Heart right ventricle (tissue), 16 donors: ENCODE data around the gene PREX1. TPM values are rescaled to one million over a fixed set of nuclear protein-coding genes. Genes with fewer than 3 reads are reported as not detected.

ENCODE experiments used
- ATAC-seq, 8 donors: fragments of 200-7000 bp; cut with Tn5 transposase; one replicate each; pipeline ENCODE4 v1.9.1; 2020; ENCODE audit warnings: mild to moderate bottlenecking in 8 of 8, moderate library complexity in 8 of 8, moderate number of reproducible peaks in 1 of 8
- DNase-seq, 2 donors: peaks; one replicate each; pipeline ENCODE4 v3.0.0-alpha.2; 2020
- H3K27ac ChIP-seq, 10 donors: fragments of 200-600 bp; sonication (generic) in 2 of 10; one replicate each; pipeline versions ENCODE4 v1.5.0 to v1.8.0; 2020 to 2022; ENCODE audit warnings: mild to moderate bottlenecking in 3 of 10
- H3K27me3 ChIP-seq, 7 donors: fragments of 200-600 bp; one replicate each; pipeline ENCODE4 v1.8.0; 2021 to 2022; ENCODE audit warnings: mild to moderate bottlenecking in 2 of 7
- H3K36me3 ChIP-seq, 9 donors: fragments of 200-600 bp; sonication (generic) in 1 of 9; one replicate each; pipeline versions ENCODE4 v1.5.0 to v1.8.0; 2020 to 2022; ENCODE audit warnings: mild to moderate bottlenecking in 2 of 9
- H3K4me1 ChIP-seq, 9 donors: fragments of 200-600 bp; sonication (generic) in 1 of 9; one replicate each; pipeline versions ENCODE4 v1.5.0 to v1.8.0; 2020 to 2022; ENCODE audit warnings: mild to moderate bottlenecking in 4 of 9
- H3K4me3 ChIP-seq, 10 donors: fragments of 200-600 bp; sonication (generic) in 2 of 10; one replicate each; pipeline versions ENCODE4 v1.5.0 to v1.8.0; 2020 to 2022; ENCODE audit warnings: mild to moderate bottlenecking in 7 of 10, moderate library complexity in 2 of 10
- H3K9me3 ChIP-seq, 11 donors: fragments of 200-600 bp in 10 of 11; sonication (generic) in 2 of 11; one replicate each; pipeline versions ENCODE4 v1.5.0 to v1.8.0; 2013 to 2022; ENCODE audit warnings: mild to moderate bottlenecking in 2 of 11, control low read depth in 1 of 11, moderate library complexity in 1 of 11
- CTCF ChIP-seq, 9 donors: fragments of 200-600 bp; sonication (generic) in 2 of 9; IDR thresholded peaks; one replicate each; pipeline versions ENCODE4 v1.5.0 to v1.8.0; 2021 to 2022; ENCODE audit warnings: antibody characterized with exemption in 9 of 9, mild to moderate bottlenecking in 5 of 9, moderate library complexity in 1 of 9
- WGBS, 2 donors: extraction: QIAGEN DNeasy Blood & Tissue Kit; methylation state at CpG; one replicate each; pipeline ENCODE4 v1.1.7; 2013; ENCODE audit warnings: inconsistent platforms in 1 of 2; 5-methylcytosine and 5-hydroxymethylcytosine counted together
- intact Hi-C, 10 donors: fragments of 100-400 bp; cut with DNase I; formaldehyde crosslinking; loops; one replicate each; pipeline versions ENCODE4 v1.11.1 to v1.14.2; 2022
- polyA plus RNA-seq, 2 donors: library from polyadenylated mRNA; stranded (reverse); fragments of 200-250 nt; gene quantifications; one replicate each; pipeline ENCODE4 v1.2.3, GENCODE V29; 2013
- total RNA-seq, 10 donors: library from RNA; stranded (reverse); fragmentation: NEBNext Ultra II Directional in 3 of 10; extraction: Animal tissue kit (Norgen Biotek cat#: 25700) in 3 of 10; gene quantifications; one replicate each; pipeline versions ENCODE4 v1.2.1 to v1.2.4, GENCODE V29; 2021 to 2023
- donor health status: Arrhythmogenic right ventricular cardiomyopathy.
- donor health status: ischemic (EF 13 %, LVEDD 7.1; RV severe dilation, severe dysfunction).
- donor health status: healthy with polysubstance abuse.
- donor health status: DM: no; HTN: yes; CAD: no.
- donor health status: DM: no; HTN: no; CAD: no.
- donor health status: ischemic (EF 25% LVEDD 6.9; RV normal size, moderate dysfunction).
- donor health status: ischemic (EF 25% LVEDD 5.7; RV mildly dilated, moderate dysfunction).
- donor health status: healthy.
- donor health status: DM: yes; HTN: yes; CAD: no.
- donor health status: Ischemic cardiomyopathy.
- donor health status: ischemic (EF 35%, LVEDD 5.7; RV mildly dilated, moderate dysfunction).
- donor health status: nonischemic (EF 11% LVEDD 7.7; RV severe dilation, severe dysfunction).
- donor health status: DM: yes; HTN: yes; CAD: no.
- donor health status: PGD.
- donor health status: ischemic (EF 29% LVEDD 5.4; RV normal size, mild dysfunction).
- donor health status: nonischemic (EF 23%, LVEDD 6.1; RV moderate dilation, normal function).

PREX1 gene
- total and polyA plus RNA-seq, 12 donors, result 4.6 to 23.4 (median 8.8) TPM

- Histone ChIP-seq H3K9me3 (peaks cover 0 to 8% (median 0%) of the 10 kb centered on the region in 11 donors), H3K27me3 (no peaks in the 10 kb centered on the region), H3K36me3 (peaks cover 0 to 6% (median 0%) of the 10 kb centered on the region in 9 donors), H3K4me3 (no peak overlapping the region), H3K4me1 (peaks cover 0 to 97% (median 2%) of the 10 kb centered on the region in 9 donors), H3K27ac (peak overlapping the region in 1 of 10 donors; percentile 78)
- intact Hi-C loops, result no loop called here
- DNase-seq (no peak), ATAC-seq (no peak)
- 87 to 89% methylated on average over 2 of the region's 2 CpGs for WGBS, 2 donors
- TF ChIP-seq CTCF (IDR thresholded peaks at IDR 0.05), result no peak
Measured at GRCh38 chr20:48717095-48717672, 110.6 kb downstream of the PREX1 start.

GRCh38 chr20:48716541-48716940, 111.3 kb downstream of the PREX1 start:
- Histone ChIP-seq H3K36me3 (peaks cover 0 to 6% (median 0%) of the 10 kb centered on the region in 9 donors), H3K4me3 (no peak overlapping the region), H3K4me1 (peaks cover 0 to 97% (median 0%) of the 10 kb centered on the region in 9 donors), H3K27ac (peak overlapping the region in 1 of 10 donors; percentile 78), H3K27me3 (no peaks in the 10 kb centered on the region), H3K9me3 (peaks cover 0 to 8% (median 0%) of the 10 kb centered on the region in 11 donors)
- ATAC-seq (no peak), DNase-seq (no peak)
- intact Hi-C loops, result no loop called here
- 93 to 95% methylated on average over 7 of the region's 7 CpGs for WGBS, 2 donors
- no peak for TF ChIP-seq CTCF (IDR thresholded peaks at IDR 0.05)

- no peak overlapping the region for H3K4me3 ChIP-seq
- H3K27me3 ChIP-seq, result no peaks in the 10 kb centered on the region
- intact Hi-C loops, result no loop called here
- peak in 1 of 8 donors; percentile 25 for ATAC-seq
- WGBS, 2 donors, result 92 to 94% methylated on average over 13 of the region's 13 CpGs
- peaks cover 0 to 6% (median 0%) of the 10 kb centered on the region in 9 donors for H3K36me3 ChIP-seq
- peak overlapping the region in 1 of 10 donors; percentile 78 for H3K27ac ChIP-seq
- peaks cover 0 to 96% (median 0%) of the 10 kb centered on the region in 9 donors for H3K4me1 ChIP-seq
- TF ChIP-seq CTCF (IDR thresholded peaks at IDR 0.05), result no peak
- peaks cover 0 to 8% (median 0%) of the 10 kb centered on the region in 11 donors for H3K9me3 ChIP-seq
- DNase-seq, result no peak
Measured at GRCh38 chr20:48716086-48716485, 111.7 kb downstream of the PREX1 start.

GRCh38 chr20:48714764-48715163, 113.0 kb downstream of the PREX1 start:
- no peak for TF ChIP-seq CTCF (IDR thresholded peaks at IDR 0.05)
- DNase-seq (no peak), ATAC-seq (no peak)
- intact Hi-C loops, result no loop called here
- no peak overlapping the region for H3K27ac ChIP-seq
- H3K9me3 ChIP-seq, result peaks cover 0 to 6% (median 0%) of the 10 kb centered on the region in 11 donors
- WGBS, 2 donors, result 94 to 96% methylated on average over 4 of the region's 4 CpGs
- no peak overlapping the region for H3K4me3 ChIP-seq
- peaks cover 0 to 83% (median 0%) of the 10 kb centered on the region in 9 donors for H3K4me1 ChIP-seq
- peaks cover 0 to 6% (median 0%) of the 10 kb centered on the region in 9 donors for H3K36me3 ChIP-seq
- no peaks in the 10 kb centered on the region for H3K27me3 ChIP-seq
